ENCODE results near the gene FAXC.

DNA sequence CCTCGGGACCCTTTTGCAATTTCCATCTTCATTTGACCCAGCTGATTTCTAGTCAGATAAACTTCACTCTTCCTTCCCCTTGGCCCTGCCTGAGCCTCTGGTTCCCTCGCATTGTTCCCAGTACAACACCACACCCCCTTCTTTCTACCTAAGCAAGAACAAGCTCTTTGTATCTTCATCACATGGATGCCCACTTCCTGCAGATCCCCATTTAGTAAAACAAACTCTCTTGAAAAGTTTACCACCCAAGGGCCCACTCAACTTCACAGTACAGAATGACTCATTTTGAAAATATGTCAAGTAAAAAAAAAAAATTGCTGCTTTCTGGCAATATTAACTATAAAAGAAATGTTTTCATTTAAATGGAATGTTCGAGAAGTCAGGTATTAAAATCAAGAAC lies 5.2 kb downstream of the FAXC start:
- TF ChIP-seq, protein P1, sequence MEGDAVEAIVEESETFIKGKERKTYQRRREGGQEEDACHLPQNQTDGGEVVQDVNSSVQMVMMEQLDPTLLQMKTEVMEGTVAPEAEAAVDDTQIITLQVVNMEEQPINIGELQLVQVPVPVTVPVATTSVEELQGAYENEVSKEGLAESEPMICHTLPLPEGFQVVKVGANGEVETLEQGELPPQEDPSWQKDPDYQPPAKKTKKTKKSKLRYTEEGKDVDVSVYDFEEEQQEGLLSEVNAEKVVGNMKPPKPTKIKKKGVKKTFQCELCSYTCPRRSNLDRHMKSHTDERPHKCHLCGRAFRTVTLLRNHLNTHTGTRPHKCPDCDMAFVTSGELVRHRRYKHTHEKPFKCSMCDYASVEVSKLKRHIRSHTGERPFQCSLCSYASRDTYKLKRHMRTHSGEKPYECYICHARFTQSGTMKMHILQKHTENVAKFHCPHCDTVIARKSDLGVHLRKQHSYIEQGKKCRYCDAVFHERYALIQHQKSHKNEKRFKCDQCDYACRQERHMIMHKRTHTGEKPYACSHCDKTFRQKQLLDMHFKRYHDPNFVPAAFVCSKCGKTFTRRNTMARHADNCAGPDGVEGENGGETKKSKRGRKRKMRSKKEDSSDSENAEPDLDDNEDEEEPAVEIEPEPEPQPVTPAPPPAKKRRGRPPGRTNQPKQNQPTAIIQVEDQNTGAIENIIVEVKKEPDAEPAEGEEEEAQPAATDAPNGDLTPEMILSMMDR (IDR thresholded peaks at IDR 0.05): no peak
- TF ChIP-seq POLR2A (IDR thresholded peaks at IDR 0.05) (no peak), EP300 (IDR thresholded peaks at IDR 0.05) (no peak)

Measured in ovary (tissue), 3 donors.